ENCODE data around the gene TBC1D10B.

TBC1D10B gene

DNA sequence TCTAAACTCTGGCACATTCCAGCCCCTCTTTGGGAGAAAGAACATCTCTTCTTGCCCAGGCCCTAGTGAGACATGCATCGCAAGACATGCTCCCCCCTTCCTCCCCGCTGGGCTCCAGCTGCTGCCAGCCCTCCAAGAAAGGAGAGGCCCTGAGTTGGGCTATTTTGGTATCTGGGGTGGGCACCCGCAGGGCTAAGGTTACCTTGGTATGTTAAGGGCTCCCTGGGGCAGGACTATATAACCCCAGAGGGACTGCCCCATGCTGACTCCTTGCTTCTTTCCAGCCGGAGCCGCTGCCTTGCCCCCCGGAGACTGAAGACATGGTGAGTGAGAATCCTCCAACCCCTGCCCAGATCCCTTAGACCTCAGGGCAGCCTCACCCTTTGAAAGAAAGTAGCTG is 4.2 kb upstream of the TBC1D10B start, which contains the start of gene MYL11:
TSS of gene MYL11 (plus strand) at position 265 of the 400 bp plus-strand sequence. CDS start at position 321, 56 bp downstream.
- DNase-seq (ENCODE audit: low read depth in 2 of 2), result no peak

GRCh38 chr16:30372725-30373124 is 2.4 kb upstream of the TBC1D10B start:
- no peak for DNase-seq (ENCODE audit: low read depth in 2 of 2)

DNA sequence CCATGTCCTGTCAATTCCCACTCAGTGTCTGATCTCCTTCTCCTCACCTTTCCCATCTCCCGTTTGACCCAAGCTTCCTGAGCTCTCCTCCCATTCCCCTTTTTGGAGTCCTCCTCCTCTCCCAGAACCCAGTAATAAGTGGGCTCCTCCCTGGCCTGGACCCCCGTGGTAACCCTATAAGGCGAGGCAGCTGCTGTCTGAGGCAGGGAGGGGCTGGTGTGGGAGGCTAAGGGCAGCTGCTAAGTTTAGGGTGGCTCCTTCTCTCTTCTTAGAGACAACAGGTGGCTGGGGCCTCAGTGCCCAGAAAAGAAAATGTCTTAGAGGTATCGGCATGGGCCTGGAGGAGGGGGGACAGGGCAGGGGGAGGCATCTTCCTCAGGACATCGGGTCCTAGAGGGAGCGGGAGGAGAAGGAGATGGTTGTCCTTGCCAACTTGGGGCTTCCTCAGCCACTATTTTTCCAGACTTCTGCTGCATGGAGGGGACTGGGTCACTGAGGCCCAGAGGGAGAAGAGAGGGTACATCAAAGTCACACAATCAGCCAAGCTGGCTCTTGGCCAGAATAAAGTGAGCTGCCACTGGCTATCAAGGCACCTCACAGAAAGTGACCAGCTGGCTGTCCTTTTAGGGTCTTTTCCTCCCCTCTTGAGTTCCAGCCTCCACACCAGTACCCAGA is 1.9 kb upstream of the TBC1D10B start:
- no peak for DNase-seq (ENCODE audit: low read depth in 2 of 2)

DNA sequence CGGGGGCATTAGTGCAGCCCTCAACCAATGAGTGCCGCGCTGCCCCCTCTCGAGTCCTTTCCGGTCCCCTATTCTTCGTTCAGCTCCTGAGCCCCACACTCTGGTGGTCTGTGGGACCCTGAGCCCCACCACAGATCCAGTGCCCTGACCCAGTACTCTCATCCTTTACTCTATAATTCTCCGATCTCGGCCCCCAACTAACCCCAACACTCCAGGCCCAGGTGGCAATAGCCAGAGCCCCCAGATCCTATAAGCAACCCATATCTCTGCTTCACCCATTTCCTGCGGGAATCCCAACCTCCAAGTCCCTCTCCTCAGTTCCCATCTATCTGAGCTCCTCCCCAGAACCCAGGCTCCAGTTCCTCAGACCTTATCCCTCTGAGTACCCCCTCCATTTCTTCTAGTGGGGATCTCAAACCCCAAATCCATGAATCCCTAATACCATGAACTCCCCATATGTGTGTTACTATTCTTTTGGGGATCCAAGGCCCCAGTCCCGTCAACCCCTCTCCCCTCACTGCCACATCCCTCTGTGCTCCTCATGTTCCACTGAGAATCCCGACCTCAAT is 1.0 kb upstream of the TBC1D10B start:
- no peak for DNase-seq (ENCODE audit: low read depth in 2 of 2)

DNA sequence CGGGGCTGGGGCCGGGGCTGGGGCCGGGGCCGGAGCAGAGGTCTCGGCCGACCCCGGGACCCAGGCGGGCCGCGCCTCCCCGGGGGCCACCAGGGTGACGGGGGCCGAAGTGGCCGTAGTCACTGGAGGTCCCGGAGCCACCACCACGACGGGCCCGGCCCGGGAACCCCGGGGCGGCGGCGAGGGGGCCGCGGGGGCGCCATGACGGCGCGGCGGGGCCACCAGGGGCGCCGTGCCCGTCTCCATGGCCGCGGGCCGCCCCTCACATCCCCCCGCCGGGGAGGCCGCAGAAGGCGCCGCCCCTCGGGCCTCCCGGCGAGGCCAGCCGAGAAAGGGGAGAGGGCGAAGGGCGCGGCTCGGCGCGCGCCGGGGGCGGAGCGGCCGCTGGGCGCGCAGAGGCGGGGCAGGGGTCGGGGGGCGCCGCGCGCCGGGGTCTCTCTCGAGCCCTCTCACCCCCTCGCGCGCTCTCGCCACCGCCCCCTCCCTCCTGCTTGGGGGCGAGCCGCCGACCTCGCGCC is 297 bp downstream of the TBC1D10B start:
- no peak for DNase-seq (ENCODE audit: low read depth in 2 of 2)

DNA sequence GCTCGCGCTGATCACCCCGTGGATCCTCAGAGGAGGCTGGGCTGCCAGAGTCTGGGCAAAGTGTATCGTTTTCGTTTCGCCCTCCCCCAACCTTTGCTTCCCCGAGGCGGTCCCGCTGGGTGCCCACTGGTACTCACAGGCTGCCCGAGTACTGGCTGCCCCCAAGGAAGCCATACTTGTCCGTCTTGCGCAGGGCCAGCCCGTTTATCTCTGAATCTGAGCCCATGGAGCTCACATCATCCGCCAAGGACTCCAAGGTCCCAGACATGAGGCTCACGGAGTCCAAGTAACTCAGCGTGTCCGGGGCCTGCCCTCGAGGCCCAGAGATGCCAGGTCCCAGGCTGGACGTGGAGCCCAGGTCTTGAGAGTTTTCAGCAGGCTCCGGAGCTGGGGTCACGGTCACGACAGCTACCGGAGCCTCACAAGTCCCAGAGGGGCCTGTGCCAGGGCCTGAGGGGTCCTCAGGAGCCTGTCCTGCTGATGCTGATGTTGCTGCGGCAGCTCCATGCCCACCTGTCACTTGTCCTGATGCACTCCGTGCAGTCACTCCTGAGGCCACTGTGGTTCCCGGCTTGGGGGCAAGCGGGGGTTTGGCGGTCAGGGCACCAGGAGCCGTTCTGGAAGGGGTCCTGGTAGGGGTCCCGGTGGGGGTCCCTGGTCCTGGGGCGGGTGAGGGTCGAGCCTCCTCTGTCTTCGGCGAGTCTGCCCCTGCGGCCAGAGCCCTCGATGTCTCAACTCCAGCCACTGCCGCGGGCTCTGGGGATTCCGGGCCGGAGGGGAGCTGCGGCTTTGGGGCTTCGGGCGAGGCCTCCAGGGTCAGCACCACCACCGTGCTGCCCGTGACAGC is 980 bp downstream of the TBC1D10B start:
- DNase-seq (ENCODE audit: low read depth in 2 of 2), result no peak

DNA sequence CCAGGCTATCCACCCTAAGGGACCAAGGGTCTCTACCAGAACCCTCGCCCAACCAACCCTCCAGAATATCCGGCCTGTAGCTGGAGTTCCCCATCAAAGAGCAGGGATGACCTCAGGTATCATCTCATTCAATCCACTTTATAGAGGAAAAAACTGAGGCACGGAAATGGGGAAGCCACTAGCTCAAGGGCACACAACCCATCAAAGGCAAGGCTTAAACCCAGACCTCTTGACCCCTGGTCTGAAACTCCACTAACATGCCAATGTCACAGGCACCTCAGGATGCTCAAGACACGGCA is 1.6 kb downstream of the TBC1D10B start:
- no peak for DNase-seq (ENCODE audit: low read depth in 2 of 2)

GRCh38 chr16:30368122-30368791 is 2.0 kb downstream of the TBC1D10B start:
- DNase-seq (ENCODE audit: low read depth in 2 of 2), result no peak

GRCh38 chr16:30367349-30368009 is 2.8 kb downstream of the TBC1D10B start:
- no peak for DNase-seq (ENCODE audit: low read depth in 2 of 2)

GRCh38 chr16:30366511-30366910 is 3.8 kb downstream of the TBC1D10B start:
- DNase-seq (ENCODE audit: low read depth in 2 of 2), result no peak

GRCh38 chr16:30365200-30365599 is 5.1 kb downstream of the TBC1D10B start:
- no peak for DNase-seq (ENCODE audit: low read depth in 2 of 2)

- no peak for DNase-seq (ENCODE audit: low read depth in 2 of 2)
These were observed 9.1 kb downstream of the TBC1D10B start for GRCh38 chr16:30361180-30361579.

DNA sequence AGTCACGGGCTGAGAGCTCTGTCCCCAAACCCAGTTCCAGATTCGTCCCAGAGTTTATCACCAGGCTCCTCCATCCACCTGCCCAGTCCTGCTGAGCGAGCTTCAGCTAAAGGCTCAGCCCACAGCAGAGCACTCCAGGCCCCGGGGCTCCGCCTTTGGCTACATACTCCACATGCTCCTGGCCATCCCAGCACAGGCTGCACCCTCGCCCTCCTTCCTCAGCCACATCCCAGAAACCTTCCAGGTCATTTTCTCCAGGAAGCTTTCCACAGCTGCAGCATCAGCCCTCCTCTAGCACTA is 10.5 kb downstream of the TBC1D10B start:
- DNase-seq (ENCODE audit: low read depth in 2 of 2), result no peak

- no peak for DNase-seq (ENCODE audit: low read depth in 2 of 2)
These were observed 11.1 kb downstream of the TBC1D10B start for GRCh38 chr16:30358990-30359870.

DNA sequence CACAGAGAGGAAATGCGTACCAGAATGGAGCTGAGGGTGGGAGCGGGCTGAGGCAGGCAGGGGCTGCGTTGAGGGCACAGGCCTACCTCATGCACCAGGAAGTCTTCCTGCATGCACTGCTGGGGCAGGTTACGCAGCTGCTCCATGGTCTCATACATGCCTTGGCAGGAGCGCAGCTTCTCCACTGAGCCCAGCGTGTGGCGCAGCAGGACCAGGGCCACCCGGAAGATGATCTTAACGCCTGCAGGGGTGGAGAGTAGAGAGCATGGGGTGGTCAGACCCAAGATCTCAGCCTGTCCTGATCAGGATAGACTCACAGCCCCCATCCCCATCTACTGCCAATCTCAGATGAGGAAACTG is 11.7 kb downstream of the TBC1D10B start:
- no peak for DNase-seq (ENCODE audit: low read depth in 2 of 2)

GRCh38 chr16:30357715-30358576 is 12.3 kb downstream of the TBC1D10B start:
- DNase-seq (ENCODE audit: low read depth in 2 of 2), result no peak

DNA sequence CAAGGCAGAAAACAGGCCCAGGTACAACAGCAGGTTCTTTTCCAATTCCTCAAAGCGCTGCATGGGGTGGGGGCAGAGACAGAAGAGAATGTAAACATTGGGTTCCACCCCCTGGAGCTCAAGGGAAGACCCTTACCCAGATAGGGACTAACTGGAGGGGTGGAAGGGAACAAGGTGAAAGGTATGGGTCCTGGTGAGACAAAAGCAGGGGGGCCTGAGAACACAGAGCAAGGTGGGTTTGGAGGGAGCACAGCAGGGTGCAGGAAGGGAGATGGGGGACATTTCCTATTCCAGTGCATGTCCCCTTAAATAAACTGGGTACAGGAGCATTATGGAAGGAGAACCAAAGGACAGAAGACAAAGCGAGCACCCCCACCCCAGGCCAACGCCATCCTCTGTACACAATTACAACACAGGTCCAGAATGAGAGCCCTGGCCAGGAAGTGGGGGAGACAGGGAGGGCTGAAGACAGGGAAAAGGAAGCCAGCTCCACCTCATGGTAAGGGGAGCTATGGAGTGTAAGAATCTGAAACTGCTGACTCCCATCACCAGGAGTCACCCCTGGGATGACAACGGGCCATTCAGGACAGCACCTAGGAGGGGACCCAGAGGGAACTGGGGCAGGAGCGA is 13.1 kb downstream of the TBC1D10B start:
- DNase-seq (ENCODE audit: low read depth in 2 of 2), result no peak

- DNase-seq (ENCODE audit: low read depth in 2 of 2), result no peak
These were observed 13.8 kb downstream of the TBC1D10B start for GRCh38 chr16:30356401-30357084.

DNA sequence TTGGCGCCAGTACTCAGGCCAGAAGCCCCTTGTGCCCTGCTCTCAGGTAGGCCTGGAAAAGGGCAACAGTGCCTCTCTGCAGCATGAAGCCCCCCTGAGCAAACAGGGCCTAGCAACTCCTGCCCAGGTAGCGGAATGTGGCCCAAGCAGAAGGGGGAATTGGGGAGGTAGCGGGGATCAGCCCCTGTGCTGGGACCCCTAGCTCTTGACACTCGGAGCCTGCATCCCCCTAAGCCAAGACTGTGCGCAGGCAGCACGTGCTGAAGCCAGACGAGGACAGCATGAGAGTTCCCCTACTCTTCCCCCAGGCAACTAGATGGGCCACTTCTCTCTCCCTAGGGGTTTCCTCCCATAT is 14.4 kb downstream of the TBC1D10B start:
- DNase-seq (ENCODE audit: low read depth in 2 of 2), result no peak
